ES-I3 (cell line): ENCODE results near the gene COMP.

ENCODE experiments used
- H3K36me3 ChIP-seq: 2 replicates; pipeline ENCODE4 v1.6.1; 2013; ENCODE audit warnings: mild to moderate bottlenecking, low read length, control low read depth, moderate library complexity; ENCODE audit not compliant: insufficient read depth
- H3K4me1 ChIP-seq: 2 replicates; pipeline ENCODE4 v1.6.1; 2013; ENCODE audit warnings: mild to moderate bottlenecking, control low read depth, low read length; ENCODE audit not compliant: insufficient read depth
- H3K9ac ChIP-seq: 2 replicates; pipeline ENCODE4 v1.6.1; 2013; ENCODE audit warnings: low read depth, mild to moderate bottlenecking, low read length, moderate library complexity
- H3K9me3 ChIP-seq: 2 replicates; pipeline ENCODE4 v1.6.1; 2013; ENCODE audit warnings: mild to moderate bottlenecking, low read length, moderate library complexity; ENCODE audit not compliant: control insufficient read depth, insufficient read depth

The COMP gene

DNA sequence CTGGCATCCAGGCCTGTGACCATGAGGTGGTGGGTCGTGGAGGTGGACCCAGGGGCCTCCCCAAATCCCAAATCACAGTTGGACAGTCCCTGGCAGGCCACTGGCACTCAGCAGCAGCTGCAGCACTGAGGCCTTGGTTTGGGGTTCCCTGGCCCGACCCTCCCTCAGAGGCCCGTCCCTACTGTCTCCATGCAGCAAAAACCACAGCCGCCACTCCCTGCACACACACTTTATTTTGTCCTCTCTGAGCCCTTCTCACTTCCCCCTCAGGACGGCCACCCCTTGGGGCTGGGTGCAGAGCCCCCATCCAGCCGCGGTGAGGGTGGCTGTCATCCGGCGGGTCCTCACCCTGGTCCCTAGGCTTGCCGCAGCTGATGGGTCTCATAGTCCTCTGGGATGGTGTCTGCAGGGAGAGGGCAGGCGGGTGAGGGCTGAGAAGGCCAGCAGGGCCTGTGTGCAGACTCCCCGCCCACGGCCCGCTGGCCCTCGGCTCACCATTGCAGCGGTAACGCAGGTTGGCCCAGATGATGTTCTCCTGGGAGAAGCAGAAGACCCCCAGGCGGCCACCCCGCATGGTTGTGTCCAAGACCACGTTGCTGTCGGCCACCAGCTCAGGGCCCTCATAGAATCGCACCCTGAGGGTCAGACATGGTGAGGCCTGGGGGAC is 8.4 kb downstream of the COMP start:
- Histone ChIP-seq H3K9me3 (no peaks in the 10 kb centered on the region), H3K4me1 (no peaks in the 10 kb centered on the region; the same call in 1 of the 2 replicates), H3K9ac (no peak overlapping the region), H3K36me3 (no peaks in the 10 kb centered on the region)

DNA sequence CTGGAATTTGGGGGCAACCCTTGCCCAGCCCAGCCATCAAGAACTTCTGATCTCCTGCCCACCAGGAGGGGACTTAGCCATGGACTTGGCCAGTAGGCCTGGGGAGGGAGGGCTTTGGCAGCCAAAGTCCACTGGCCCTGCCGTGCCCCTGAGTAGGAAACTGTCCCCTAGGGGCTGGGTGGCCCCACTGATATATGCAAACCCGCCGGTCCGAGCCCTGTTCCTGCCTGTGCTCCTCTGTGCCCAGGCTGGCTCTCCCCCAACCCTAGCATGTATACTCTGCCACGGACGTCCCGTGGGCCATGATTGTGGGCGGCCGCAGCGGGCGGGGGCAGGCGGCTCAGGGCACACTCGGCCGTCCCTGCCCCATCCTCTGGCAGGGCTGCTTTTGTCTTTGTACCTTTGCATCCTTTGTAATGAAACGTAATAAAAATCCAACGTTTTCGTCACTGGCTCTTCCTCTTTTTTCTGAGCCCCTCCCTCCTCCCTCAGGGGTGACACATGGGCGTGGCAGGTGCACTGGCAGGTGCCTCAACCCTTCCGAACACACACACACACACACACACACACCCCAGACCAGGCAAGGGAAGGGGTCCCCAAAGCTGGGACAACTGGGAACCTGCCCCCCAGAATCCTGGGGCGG is 9.1 kb downstream of the COMP start:
- H3K9ac ChIP-seq = no peak overlapping the region
- H3K4me1 ChIP-seq = no peaks in the 10 kb centered on the region; the same call in 1 of the 2 replicates
- H3K36me3 ChIP-seq = no peaks in the 10 kb centered on the region
- H3K9me3 ChIP-seq = no peaks in the 10 kb centered on the region

- Histone ChIP-seq H3K4me1 (peaks cover 7% of the 10 kb centered on the region; the same call in 1 of the 2 replicates), H3K36me3 (no peaks in the 10 kb centered on the region), H3K9ac (no peak overlapping the region), H3K9me3 (no peaks in the 10 kb centered on the region)
Observed at GRCh38 chr19:18781047-18781600, 10.0 kb downstream of the COMP start.

GRCh38 chr19:18780631-18781030 is 10.5 kb downstream of the COMP start:
- H3K36me3 ChIP-seq = no peaks in the 10 kb centered on the region
- no peak overlapping the region for H3K9ac ChIP-seq
- peaks cover 7% of the 10 kb centered on the region; the same call in 1 of the 2 replicates for H3K4me1 ChIP-seq

GRCh38 chr19:18780081-18780480 is 11.0 kb downstream of the COMP start:
- no peaks in the 10 kb centered on the region for H3K36me3 ChIP-seq
- H3K9ac ChIP-seq = no peak overlapping the region
- H3K4me1 ChIP-seq = peaks cover 7% of the 10 kb centered on the region; the same call in 1 of the 2 replicates
- no peaks in the 10 kb centered on the region for H3K9me3 ChIP-seq

More at GRCh38 chr19:18780631-18781030, 10.5 kb downstream of the COMP start:
- H3K9me3 ChIP-seq = no peaks in the 10 kb centered on the region

DNA sequence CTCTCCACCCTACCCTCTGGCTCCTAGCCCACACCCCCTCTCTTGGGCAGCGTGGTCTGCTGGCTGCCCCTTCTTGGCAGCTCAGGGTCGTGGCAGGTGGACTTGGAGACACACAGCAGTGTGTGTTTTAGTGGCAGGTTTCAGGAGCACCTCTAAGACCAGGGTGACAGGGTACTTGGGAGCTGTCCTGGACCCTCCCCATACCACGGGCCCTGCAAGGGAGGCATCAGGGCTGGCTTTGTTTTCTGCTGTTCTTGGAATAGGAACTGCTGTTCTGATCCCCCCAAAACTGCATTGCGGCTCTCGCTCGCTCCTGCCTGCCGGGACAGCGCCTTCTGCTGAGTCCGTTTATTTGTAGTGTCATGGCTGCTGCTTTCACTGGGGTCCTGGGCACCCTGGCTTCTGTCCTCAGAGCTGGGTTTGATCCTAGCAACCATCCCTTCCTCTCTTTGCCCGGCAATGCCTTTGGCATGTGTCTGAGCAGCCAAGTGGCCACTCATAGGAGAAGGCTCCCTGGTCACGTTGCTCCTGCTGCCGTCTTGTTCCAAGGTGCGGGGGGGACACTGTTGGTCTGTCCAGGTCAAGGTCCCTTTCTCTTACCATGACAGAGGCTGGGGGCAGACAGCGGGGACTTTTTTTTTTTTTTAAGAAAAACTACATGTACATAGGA is 12.1 kb downstream of the COMP start:
- Histone ChIP-seq H3K9ac (no peak overlapping the region), H3K36me3 (no peaks in the 10 kb centered on the region), H3K9me3 (no peaks in the 10 kb centered on the region), H3K4me1 (peaks cover 7% of the 10 kb centered on the region; the same call in 1 of the 2 replicates)

GRCh38 chr19:18778076-18778389 is 13.1 kb downstream of the COMP start:
- H3K9ac ChIP-seq = no peak overlapping the region
- H3K9me3 ChIP-seq = no peaks in the 10 kb centered on the region

GRCh38 chr19:18777301-18778075 is 13.6 kb downstream of the COMP start:
- Histone ChIP-seq H3K9me3 (no peaks in the 10 kb centered on the region), H3K9ac (no peak overlapping the region), H3K36me3 (no peaks in the 10 kb centered on the region), H3K4me1 (peaks cover 7% of the 10 kb centered on the region; the same call in 1 of the 2 replicates)

More at GRCh38 chr19:18778076-18778389, 13.1 kb downstream of the COMP start:
- Histone ChIP-seq H3K36me3 (no peaks in the 10 kb centered on the region), H3K4me1 (peaks cover 7% of the 10 kb centered on the region; the same call in 1 of the 2 replicates)

DNA sequence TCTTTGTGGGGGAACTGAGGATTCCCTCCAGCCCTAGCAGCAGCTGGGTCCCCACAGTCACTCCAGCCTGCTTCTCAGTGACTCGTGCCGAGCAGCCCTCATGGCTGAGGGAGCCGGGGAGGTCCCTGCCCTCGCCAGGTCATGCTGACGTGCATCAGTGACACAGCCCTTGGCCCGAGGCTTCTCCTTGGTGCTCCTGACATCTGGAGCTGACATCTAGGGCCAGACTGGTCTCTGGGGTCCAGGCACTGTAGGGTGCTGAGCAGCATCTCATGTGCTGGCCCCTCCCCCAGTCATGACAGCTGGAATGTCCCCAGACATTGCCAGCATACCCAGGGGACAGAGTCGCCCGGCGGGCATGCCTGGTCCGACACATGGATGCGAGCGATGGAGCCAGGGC is 14.4 kb downstream of the COMP start:
- H3K4me1 ChIP-seq = peaks cover 7% of the 10 kb centered on the region; the same call in 1 of the 2 replicates
- H3K9ac ChIP-seq = no peak overlapping the region
- no peaks in the 10 kb centered on the region for H3K36me3 ChIP-seq

GRCh38 chr19:18776288-18776594 is 14.9 kb downstream of the COMP start:
- no peaks in the 10 kb centered on the region for H3K9me3 ChIP-seq
- H3K9ac ChIP-seq = no peak overlapping the region
- H3K4me1 ChIP-seq = peaks cover 7% of the 10 kb centered on the region; the same call in 1 of the 2 replicates
- H3K36me3 ChIP-seq = no peaks in the 10 kb centered on the region

More for the DNA sequence above, 14.4 kb downstream of the COMP start:
- H3K9me3 ChIP-seq = no peaks in the 10 kb centered on the region

- Histone ChIP-seq H3K9ac (no peak overlapping the region), H3K9me3 (no peaks in the 10 kb centered on the region), H3K4me1 (peaks cover 7% of the 10 kb centered on the region; the same call in 1 of the 2 replicates), H3K36me3 (no peaks in the 10 kb centered on the region)
Observed at GRCh38 chr19:18775586-18776287, 15.4 kb downstream of the COMP start.

DNA sequence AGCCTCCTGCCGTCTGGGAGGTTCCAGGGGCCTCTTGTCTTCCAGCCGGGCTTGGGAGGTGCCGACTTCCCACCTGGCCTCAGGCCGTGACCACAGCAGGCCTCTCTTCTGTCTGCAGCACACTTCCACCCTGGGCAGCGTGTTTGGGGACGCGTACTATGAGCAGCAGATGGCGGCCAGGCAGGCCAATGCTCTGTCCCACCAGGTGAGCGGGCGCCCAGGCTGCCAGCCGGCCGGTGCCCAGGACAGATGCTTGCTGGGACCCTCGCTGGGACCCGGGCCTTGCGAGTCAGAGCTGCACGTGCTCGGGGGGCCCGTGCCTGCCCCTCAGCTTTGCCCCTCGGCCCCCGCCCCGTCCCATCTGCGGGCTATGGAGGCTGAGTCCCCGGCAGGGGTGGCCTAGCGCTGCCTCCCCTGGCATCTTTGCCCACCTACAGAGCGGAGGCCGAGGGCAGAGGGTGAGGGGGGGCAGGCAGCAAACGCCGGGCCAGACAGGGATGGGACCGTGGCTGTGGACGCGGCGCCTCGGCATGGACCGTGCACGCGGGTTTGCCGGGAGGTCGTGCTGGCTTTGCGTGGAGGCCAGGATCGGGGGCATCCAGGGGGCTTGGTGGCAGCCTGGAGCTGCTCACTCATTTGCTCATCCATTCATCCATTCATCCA is 16.2 kb downstream of the COMP start:
- Histone ChIP-seq H3K9ac (no peak overlapping the region), H3K36me3 (no peaks in the 10 kb centered on the region), H3K9me3 (no peaks in the 10 kb centered on the region), H3K4me1 (peaks cover 7% of the 10 kb centered on the region; the same call in 1 of the 2 replicates)

DNA sequence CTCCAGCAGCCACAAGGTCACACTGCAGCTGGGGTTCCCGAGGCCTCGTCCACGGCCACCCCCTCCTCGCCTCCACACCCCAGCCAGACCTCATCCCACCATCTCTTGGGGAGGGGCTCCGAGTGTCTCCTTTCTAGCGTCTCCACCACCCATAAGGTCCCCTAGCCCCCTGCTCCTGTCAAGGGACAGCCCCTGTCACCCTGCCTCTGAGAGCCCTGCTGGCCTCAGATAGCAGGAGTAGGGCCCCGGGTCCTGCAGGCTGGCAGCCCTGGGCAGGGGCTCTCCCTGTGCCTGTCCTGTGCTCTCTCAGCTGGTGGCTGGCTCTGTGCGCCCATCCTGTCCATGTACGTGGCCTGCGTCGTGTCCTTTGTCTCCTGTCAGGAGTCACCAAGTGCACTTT is 17.0 kb downstream of the COMP start:
- peaks cover 7% of the 10 kb centered on the region; the same call in 1 of the 2 replicates for H3K4me1 ChIP-seq
- no peaks in the 10 kb centered on the region for H3K36me3 ChIP-seq
- H3K9ac ChIP-seq = no peak overlapping the region
- no peaks in the 10 kb centered on the region for H3K9me3 ChIP-seq
